Kidney capillary endothelial cell (primary cell): Measurements from ENCODE around the gene PAFAH1B1.
A peak's percentile ranks its signal among the peaks of the same experiment; 100 is the strongest.
"Not testable (repeated sequence)": the region's sequence is repeated elsewhere in the genome, so short reads cannot be mapped to it uniquely, and the experiment has no call there.

ENCODE experiments used
- DNase-seq: peaks from one replicate; pipeline ENCODE4 v3.0.0-alpha.2; 2018; ENCODE audit warnings: low spot score

Gene PAFAH1B1

GRCh38 chr17:2594722-2595599 is 1.5 kb downstream of the PAFAH1B1 start:
- DNase-seq: peak; percentile 10

GRCh38 chr17:2595716-2596115 is 2.3 kb downstream of the PAFAH1B1 start:
- peak; percentile 7 for DNase-seq

- no peak for DNase-seq
Measured at GRCh38 chr17:2598166-2598565, 4.7 kb downstream of the PAFAH1B1 start.

- DNase-seq: no peak
Measured at GRCh38 chr17:2602597-2603017, 9.2 kb downstream of the PAFAH1B1 start.

GRCh38 chr17:2608350-2608913 is 15.0 kb downstream of the PAFAH1B1 start:
- no peak for DNase-seq

- no peak for DNase-seq
Measured at GRCh38 chr17:2609091-2609490, 15.6 kb downstream of the PAFAH1B1 start.

GRCh38 chr17:2610195-2611175 is 17.0 kb downstream of the PAFAH1B1 start:
- DNase-seq: no peak

- DNase-seq: no peak
Measured at GRCh38 chr17:2611627-2612026, 18.2 kb downstream of the PAFAH1B1 start.

GRCh38 chr17:2612630-2613029 is 19.2 kb downstream of the PAFAH1B1 start:
- DNase-seq: no peak

- no peak for DNase-seq
Measured at GRCh38 chr17:2613089-2613808, 19.8 kb downstream of the PAFAH1B1 start.

- DNase-seq: no peak
Measured at GRCh38 chr17:2615882-2616281, 22.4 kb downstream of the PAFAH1B1 start.

- no peak for DNase-seq
Measured at GRCh38 chr17:2621241-2621640, 27.8 kb downstream of the PAFAH1B1 start.

- not testable (repeated sequence) for DNase-seq
Measured at GRCh38 chr17:2621951-2622405, 28.5 kb downstream of the PAFAH1B1 start.

- DNase-seq: not testable (repeated sequence)
Measured at GRCh38 chr17:2622721-2623301, 29.4 kb downstream of the PAFAH1B1 start.

GRCh38 chr17:2624292-2624731 is 30.9 kb downstream of the PAFAH1B1 start:
- no peak for DNase-seq

GRCh38 chr17:2626626-2627219 is 33.3 kb downstream of the PAFAH1B1 start:
- not testable (repeated sequence) for DNase-seq

- DNase-seq: not testable (repeated sequence)
Measured at GRCh38 chr17:2628922-2629321, 35.5 kb downstream of the PAFAH1B1 start.

GRCh38 chr17:2631211-2631610 is 37.8 kb downstream of the PAFAH1B1 start:
- DNase-seq: no peak

- no peak for DNase-seq
Measured at GRCh38 chr17:2634361-2634960, 41.0 kb downstream of the PAFAH1B1 start.

GRCh38 chr17:2635241-2635640 is 41.8 kb downstream of the PAFAH1B1 start:
- DNase-seq: no peak
